GM03348 (cell line): ENCODE data around the gene PTPRN2.

ENCODE experiments used
- DNase-seq: peaks from one replicate; pipeline ENCODE4 v3.0.0; 2012; ENCODE audit warnings: low spot score

Gene PTPRN2

DNA sequence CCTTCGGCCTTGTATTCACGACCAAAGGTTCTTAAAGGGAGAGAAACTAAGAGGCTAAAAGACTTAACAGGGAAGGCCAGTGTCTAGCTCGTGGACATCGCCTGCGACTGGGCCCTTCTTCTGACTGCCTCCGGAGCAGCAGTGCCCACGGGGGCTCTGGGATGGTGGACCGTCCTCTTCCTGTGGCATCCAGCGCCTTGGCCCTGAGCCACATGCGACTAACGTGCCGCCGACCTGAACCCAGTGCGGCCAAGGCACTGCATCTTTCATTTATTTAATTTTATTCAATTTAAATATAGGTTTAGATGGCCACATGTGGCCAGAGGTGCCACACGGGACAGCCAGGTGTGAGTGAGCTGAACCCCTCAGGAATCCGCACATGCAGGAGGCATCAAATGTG, 451.7 kb downstream of the PTPRN2 start:
- no peak for DNase-seq

DNA sequence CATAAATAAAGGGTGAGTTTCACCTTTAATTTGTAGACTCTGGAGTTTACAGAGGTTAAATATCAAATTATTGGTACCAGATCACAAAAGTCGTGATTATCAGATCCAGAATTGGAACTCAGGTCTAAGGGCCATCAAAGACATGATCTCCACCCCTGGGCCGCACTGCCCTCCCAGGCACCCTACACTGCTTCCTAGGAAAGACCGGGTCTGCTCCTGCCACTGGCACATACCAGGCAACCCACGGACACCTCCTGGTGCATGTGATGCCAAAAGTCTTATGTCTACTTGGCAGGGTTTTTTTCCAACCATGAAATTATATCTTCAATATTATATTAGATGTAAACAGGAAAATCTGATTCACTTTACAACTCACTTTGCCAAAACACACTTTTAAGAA, 452.8 kb downstream of the PTPRN2 start:
- DNase-seq, result no peak

DNA sequence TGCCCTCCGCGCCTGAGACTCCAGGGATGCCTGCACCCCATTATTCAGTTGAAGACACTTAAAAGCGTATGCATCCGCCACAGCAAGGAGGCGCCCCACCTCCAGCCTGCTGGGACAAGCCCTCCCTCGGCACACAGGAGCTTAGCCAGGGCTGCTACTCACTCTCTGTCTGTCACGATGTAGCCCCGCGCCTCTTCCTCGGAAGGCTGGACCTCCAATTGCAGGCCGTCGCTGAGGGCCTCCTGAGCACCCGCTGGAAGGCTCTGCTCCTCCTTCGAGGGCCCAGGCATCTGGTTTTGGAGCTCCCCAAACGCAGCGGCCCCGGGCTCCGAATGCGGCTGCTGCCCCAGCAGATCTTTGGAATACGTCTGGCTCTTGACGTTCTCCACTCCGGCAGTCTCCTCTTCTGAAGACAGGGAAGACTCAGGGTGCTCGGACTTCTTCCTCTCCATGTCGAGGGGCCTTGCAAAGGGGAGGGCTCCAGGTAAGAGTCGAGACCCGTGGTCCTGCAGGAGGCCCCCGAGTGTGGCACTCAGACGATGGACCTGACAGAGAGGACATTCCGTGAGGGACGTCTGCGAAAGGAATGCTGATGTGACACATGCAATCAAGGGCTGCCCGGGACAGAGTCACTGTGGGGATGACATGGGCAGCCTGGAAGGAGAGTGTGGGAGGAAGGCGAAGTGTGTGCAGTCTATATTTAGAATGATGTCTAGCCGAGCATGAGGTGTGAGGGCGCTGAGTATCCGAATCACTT, 453.9 kb downstream of the PTPRN2 start:
- DNase-seq, result no peak

DNA sequence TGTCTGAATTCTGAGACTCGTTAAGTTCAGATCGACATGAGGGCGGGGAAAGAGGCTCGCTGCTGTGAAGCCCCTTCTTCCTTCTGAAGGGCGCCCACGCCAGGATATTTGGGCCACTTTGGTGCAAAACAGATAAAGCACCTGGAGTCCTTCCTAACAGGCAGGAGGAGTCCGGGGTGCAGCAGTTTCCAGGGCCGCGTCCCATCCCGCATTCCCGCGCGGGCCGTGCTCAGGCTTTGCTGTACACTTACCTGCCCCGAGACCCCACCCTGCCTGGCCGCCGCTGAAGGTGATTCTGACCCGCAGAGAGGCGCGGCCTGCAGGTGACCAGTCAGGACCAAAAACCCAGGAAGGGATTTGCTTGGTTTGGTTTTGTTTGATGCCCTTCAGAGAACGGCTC, 454.6 kb downstream of the PTPRN2 start:
- DNase-seq, result no peak

DNA sequence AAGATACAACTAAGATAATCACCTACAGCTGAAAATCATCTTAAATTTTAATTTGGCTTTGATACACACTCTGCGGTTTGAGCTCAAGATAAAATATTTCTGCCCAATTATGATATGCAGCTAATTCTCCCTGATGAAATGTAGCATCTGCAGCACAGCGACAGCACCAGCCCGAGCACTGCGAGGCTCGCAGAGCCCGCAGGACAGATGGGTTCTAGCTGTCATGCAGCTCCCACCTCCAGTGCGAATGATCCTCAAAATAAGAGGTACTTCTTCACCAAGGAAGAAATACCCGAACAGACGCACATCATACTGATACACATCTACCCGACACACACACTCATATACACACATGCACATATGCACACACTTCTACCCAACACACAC, 457.6 kb downstream of the PTPRN2 start:
- no peak for DNase-seq

DNA sequence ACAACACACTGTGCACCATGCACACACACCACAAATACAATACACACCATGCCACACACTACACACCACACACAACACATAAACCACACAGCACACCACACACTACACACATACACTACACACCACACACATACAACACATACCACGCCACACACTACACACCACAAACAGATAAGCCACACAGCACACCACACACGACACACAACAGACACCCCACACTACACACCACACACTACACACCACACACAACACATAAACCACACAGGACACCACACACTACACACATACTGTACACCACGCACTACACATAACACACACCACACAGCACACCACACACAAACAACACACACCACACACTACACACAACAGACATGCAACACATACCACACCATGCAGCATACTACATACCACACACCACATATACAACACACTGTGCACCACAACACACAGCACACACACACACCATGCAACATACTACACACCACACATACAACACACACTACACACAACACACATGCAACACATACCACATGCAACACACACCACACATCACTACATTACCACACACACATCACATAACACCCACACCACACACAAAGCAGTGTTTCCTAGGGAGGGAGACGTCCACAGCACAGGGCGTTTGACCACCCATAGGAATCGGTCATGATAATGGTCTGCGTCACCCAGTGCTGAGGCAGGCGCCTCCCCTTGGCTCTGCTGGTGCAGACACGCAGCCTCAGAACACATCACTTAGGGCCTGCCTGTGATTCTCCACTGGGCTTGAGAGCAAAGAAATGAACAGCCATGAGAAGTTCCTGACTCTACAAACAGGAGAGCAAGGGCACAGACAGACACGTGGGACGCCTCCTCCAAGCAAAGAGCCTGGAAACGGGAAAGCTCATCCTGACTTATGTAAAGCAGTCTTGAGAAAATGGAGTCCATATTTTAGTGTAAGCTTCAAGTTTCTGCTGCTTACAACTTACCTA, 458.3 kb downstream of the PTPRN2 start:
- DNase-seq, result no peak

DNA sequence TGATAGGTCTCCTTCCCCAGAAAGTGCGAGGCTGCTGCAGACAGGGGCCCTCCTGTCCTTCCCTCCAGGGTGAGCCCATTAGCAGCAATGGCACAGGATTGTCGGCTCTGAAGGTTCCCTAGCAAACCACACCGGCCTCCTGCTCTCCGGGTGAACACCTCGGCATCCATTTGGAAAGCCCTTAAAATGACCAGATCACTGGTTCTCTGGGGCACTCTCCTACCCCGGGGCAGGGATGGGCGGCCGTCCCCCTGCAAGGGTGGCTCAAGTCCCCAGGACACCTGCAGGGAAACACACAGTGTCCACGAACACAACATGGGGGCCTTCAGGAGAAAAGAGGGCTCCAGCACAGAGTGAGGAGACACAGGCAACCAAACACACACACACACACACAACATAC, 459.1 kb downstream of the PTPRN2 start:
- DNase-seq, result no peak

DNA sequence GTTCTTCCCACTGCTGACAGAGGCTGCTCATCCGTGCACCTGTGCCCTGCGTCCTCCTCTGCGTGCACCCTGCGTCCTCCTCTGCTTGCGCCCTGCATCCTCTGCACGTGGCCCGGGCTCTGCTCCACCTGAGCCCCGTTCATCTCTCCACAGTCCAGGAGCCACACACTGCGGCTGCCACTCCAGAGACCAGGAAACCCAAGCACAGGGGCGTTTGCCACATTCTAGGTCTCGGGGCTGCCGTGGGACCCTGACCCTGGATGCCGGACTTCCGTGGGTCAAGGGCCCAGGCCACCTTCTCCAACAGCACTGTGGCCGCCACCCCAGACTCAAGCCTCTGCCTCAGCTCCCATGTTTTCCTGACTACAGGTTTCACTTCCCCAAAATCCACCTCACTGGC, 460.4 kb downstream of the PTPRN2 start:
- DNase-seq, result no peak

DNA sequence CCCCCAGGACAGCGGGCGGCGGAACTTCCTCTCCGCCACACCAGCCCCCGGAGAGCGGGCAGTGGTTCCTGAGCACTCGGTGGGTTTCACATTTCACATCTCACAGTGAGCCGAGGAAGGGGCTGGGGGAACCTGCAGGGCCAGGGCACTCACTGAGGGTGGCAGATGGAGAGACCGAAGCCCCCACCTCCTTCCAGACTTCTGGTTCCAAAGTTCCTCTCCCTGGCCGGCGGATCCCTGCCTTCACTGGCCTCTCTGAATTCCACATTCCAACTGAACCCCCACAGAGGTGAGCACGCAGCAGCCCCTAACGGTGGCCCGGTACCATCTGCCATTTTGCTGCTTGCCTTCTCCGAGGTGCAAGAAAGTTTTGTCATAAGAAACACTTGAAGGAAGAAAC, 461.0 kb downstream of the PTPRN2 start:
- no peak for DNase-seq

DNA sequence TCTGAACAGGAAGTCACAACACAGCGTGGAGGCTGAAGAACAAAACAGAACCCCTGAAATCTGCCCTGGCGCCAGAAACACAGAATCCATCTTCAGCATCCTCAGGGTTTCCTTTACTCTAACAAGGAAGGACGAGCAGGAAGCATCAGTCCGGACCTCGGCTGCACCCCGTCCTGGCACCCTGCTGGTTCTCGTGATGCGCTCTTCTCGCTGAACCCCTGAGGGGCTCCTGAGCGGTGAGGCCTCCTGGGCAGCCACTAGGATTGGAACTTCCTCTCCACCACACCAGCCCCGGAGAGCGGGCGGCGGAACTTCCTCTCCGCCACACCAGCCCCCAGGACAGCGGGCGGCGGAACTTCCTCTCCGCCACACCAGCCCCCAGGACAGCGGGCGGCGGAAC, 461.9 kb downstream of the PTPRN2 start:
- no peak for DNase-seq

DNA sequence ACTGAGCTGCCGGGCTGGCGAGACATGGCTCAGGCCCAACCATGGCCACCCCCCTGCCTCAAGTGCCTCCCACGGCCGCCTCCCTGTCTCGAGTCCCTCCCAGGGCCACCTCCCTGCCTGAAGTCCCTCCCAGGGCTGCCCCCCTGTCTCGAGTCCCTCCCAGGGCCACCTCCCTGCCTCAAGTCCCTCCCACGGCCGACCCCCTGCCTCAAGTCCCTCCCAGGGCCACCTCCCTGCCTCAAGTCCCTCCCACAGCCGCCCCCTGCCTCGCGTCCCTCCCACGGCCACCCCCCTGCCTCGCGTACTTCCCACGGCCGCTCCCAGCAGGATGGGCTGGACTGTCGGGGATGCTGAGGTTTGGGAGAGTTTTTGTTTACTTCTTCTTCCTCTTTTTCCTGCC, 462.5 kb downstream of the PTPRN2 start:
- no peak for DNase-seq

DNA sequence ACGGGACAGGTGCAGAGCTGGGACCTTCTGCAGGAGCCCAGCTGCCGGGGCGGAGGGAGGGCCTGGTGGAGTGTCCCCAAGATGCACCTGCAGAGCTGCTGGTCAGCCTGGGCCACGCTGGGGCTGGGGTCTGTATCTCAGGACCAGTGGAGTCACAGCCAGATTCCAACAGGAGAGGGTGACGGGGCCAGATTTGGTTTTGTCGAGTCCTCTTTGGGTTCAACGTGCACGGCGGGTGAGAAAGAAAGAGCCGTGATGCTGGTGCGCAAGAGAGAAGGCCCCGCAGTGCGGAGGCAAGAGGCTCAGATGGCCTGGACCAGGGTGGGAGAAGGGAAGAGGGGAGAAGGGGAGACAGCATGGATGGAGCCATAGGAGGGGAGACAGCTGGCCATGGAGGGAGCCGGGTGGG, 462.9 kb downstream of the PTPRN2 start:
- no peak for DNase-seq

DNA sequence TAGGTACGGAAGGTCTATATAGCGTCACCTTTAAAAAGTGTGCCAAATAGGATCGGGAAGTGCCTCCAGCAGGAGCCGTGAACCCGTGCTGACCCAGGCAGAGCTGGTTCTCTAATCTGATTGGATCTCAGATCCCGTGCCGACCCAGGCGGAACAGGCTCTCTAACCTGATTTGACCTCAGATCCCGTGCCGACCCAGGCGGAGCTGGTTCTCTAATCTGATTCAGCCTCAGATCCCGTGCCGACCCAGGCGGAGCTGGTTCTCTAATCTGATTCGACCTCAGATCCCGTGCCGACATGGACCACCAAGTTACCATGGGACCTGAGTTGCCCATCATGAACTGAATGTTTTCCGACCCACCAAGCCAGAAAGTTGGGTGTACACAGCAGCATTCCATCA, 463.9 kb downstream of the PTPRN2 start:
- no peak for DNase-seq

DNA sequence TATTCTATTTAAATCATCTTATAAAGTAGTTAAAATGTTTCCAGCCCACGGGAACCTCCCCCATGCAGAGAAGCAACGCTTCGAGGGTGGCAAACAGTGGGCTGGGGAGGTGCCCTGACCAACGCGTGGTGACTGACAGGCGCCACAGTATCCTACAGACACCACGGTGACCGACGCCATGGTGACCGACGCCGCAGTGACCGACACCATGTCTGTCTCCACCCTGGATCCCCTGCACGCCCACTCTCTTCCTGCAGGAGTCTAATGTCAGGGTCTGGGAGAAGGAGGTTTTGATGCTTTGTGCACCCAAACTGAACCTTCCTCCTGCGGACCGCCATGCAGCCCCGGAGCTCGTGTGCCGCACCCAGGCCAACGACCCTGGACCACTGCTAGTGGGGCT, 464.4 kb downstream of the PTPRN2 start:
- DNase-seq, result no peak

DNA sequence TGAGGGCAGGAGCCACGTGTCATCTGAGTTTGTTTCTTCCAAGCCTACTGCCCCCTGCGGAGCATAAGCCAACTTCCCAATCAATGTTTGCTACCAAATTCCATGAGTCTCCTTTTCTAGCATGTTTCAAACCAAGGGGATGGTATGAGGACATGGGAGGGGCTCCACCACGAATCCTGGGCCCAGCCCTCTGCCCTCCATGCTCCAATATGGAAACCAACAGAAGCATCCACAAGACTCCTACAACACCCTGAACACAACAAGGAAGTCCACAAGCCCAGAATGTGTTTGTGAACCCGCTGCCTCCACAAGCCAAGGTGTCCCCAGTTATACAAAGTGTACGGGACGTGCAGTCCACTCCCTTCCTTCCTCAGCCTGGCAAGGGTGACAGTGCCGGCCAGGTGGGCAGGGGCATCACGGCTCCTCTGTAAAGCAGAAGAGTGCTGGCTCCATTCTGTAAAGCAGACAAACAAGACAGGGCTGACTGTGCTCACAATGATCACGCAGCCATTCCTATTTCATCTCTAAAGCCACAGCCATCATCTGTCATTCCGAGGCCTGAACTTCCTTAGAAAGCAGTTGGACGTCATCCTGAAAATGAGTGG, 466.1 kb downstream of the PTPRN2 start:
- no peak for DNase-seq

DNA sequence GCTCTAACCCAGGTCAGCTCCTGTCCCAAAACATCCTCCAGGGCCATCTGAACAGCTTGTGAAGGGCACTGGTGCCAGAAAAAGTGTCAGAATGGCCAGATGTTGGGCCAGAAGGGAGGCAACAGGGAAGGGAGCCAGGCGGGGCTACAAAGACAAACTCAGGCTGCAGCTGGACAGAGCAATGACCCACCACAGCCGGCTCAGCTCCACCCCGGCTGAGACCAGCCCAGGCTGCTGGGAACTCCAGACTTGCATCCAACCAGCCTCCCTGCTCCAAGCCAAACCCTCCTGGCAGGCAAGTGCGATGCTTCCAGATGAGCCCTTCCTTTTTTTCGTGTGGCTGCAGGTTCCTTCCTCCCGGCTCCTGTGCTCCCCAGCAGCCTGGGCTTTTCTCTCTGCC, 466.9 kb downstream of the PTPRN2 start:
- no peak for DNase-seq

DNA sequence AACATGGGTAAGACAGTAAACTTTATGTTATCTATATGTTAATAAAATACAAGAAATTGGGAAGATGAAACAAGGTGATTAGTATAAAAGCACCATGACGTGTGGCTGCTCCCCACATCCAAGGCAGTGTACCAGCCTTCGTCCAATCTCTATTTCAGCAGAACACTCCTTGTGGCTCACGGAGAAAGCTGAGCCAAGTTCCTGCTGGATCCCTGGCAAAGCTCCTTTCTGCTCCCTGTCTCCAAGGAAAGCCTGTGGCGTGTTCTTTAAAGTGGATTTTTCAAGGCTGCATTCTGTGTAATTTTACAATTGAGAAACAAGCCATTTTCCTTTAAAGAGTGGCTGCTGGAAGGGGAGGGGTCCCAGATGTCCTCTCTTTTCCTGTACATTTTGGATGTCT, 467.3 kb downstream of the PTPRN2 start:
- no peak for DNase-seq

DNA sequence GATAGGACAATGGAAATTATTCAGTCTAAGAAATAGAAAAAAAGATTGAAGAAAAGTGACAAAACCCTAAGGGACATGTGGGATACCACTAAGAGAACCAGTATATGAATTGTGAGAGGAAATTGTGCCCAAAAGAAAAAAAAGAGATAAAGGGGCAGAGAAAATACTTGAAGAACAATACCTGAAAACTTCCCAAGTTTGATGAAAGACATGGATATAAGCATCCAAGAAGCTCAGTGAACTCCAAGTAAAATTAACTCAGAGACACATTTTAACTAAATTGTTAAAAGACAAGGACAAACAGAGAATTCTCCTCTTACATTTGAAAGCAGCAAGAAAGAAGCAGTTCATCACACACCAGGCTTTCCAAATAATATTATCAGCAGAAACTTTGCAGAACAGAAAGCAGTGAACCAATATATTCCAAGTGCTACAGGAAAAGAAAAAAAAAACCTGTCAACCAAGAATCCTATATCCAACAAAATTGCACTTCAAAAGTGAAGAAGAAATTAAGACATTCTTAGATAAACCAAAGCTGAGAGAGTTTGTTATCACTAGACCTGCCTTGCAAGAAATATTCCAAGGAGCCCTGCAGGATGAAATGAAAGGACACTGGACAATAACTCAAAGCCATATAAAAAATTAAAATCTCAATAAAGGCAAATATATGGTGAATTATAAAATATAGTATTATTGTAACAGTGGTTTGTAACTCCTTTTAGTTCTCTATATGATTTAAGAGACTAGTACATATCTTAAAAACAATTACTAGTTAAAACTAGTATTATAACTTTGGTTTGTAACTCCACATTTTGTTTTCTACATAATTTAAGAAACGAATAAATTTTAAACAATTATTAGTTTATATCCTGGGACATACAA, 470.0 kb downstream of the PTPRN2 start:
- DNase-seq, result no peak

DNA sequence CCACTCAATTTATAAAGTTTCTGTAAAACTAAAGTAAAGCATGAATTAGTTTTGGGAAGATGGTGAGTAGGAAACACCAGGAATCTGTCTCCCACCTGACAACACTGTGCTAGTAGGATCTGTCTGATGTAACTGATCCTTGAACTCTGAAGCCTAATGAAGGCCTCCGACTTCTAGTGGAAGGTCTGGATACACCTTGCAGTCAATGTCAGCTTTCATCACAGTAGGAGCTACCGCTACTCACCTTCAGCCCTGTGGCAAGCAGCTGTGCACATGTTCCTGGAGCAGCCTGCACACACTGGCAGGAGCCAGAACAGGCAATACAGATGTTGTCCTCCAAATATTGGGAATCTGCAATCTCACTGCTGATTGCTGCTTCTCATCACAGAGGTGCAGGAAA, 471.4 kb downstream of the PTPRN2 start:
- DNase-seq, result no peak

DNA sequence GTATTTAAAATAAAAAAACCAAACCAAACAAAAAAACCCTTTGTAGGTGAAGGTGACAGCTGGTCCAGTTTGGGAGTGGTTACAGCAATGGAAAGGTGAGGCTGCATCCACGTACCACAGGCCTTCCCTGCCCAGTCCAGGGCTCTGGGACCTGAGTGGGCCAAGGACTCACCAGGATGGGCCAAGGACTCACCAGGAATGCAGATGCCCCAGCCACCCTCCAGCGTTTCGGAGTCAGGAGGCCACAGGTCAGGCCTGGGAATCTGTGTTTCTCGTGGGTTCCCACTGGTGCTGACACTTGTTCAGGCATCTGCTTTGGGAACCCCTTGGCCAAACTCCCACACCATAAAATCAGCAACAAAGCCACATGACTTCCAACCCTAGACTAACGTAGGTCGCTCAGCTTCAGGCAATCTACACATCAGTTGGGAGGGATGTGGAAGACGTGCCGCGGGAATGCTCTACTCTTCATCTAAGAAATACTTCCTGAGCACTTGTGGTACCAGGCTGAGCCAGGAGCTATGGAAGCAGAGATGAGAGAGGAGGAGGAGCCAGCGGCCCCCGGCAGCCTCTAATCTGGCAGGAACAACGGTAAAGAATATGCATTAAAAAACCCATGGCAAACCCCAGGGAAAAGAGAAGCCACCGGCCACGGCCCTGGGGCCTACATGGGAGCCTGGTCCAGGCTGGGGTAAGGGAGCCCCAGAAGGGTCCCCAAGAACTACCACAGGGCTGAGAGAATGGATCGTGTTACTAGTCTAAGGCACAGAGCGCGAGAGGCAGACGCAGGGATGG, 473.4 kb downstream of the PTPRN2 start:
- no peak for DNase-seq
